GM12875 (cell line): Measurements from ENCODE around the gene MED16.

Experiments used
- H3K4me3 ChIP-seq: one replicate; pipeline ENCODE4 v1.5.1; 2011; ENCODE audit warnings: low read depth, low read length, control low read depth
- CTCF ChIP-seq: IDR thresholded peaks from 2 replicates; pipeline ENCODE4 v1.5.1; 2011; ENCODE audit warnings: low read depth, mild to moderate bottlenecking, control low read depth, inconsistent platforms, low read length, moderate library complexity, borderline replicate concordance; ENCODE audit not compliant: insufficient read depth

MED16 gene

DNA sequence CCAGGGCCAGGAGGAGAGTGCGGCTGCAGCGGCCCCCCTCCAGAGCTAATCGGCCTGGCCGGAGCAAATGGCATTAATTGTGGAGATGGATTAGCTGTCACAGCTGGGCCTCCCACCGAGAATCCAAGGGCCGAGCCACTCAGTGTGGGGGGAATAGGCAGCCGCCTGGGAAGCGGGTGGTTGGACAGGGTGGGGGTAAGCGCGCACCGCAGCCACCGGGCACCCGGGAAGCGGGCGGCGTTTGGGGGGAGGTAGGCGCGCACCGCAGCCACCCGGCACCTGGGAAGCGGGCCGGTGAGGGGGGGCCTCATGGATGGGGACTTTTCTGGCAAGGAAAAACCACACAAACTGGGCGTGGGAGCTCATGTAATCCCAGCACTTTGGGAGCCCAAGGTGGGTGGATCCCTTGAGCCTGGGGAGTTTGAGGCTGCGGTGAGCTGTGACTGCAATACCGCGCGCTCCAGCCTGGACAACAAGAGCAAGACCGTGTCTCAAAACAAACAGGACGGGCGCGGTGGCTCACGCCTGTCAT is 10.3 kb upstream of the MED16 start:
- H3K4me3 ChIP-seq = no peak overlapping the region
- TF ChIP-seq CTCF = no peak

GRCh38 chr19:902446-903226 is 9.6 kb upstream of the MED16 start:
- no peak for TF ChIP-seq CTCF
- no peak overlapping the region for H3K4me3 ChIP-seq

GRCh38 chr19:902093-902370 is 9.0 kb upstream of the MED16 start:
- no peak for TF ChIP-seq CTCF

DNA sequence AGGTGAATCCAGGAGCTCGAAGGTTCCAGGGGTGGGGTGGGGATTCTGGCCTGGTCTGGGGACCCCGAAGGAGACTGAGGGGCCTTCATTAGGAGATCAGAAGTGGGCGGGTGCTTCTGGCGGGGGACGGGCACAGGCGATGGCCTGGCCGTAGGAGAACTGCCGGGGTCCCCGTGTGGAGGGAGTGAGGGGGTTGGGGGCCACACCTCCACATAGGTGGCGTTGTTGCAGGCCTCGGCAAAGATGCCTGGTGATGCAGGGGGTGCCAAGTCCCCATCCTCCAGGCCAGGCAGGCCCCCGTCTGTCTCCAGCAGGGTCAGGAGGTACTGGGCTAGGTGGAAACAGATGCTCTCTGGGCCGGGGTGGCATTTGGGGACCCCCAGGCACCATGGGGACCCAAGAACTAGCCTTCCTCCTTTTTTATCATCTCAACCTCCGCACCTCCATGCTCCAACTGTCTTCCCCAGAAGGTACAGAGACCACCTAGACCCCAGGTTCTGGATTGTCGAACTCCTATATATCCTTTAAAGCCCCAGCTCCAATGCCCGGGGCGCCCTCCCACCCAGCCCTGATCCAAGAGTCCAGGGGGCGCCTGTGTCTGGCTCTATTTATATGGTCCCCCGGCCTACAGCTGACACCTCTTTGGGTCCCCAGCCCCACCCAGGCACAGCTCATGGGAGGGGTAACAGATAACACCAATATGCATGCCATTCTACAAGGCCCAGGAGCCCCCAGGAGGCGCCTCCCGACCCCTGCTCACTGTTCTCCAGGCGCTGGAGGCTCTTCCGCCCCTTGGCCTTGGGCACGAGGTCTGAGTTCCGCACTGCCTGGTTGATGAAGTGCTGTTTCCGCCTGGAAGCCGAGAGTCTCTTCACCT is 8.5 kb upstream of the MED16 start:
- H3K4me3 ChIP-seq = no peak overlapping the region
- no peak for TF ChIP-seq CTCF

More at GRCh38 chr19:902093-902370, 9.0 kb upstream of the MED16 start:
- no peak overlapping the region for H3K4me3 ChIP-seq

GRCh38 chr19:900302-901111 is 7.5 kb upstream of the MED16 start:
- no peak overlapping the region for H3K4me3 ChIP-seq
- TF ChIP-seq CTCF = no peak

DNA sequence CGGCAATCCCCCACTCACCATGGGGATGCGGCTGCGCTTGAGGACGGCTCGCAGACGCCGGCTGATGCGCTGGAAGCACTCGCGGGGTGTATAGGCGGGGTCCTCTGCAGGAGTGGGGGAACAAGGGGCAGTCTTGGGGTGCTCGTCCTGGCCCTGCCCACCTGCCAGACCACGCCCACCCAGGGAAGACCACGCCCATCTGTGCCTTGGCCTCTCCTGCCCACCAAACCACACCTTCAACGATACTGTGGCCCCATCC is 7.0 kb upstream of the MED16 start:
- no peak for TF ChIP-seq CTCF

More for the DNA sequence above, 7.0 kb upstream of the MED16 start:
- no peak overlapping the region for H3K4me3 ChIP-seq
